Gastrocnemius medialis (tissue), 4 donors: Measurements from ENCODE around the gene BCAS2.

ENCODE experiments used
- POLR2A ChIP-seq, 2 donors: fragments of 450-650 bp; IDR thresholded peaks; one replicate each; pipeline ENCODE4 v1.6.1; 2017; ENCODE audit warnings: antibody characterized with exemption in 2 of 2, mild to moderate bottlenecking in 2 of 2, moderate library complexity in 2 of 2
- TF ChIP-seq, protein P1 (sequence below), 5 experiments: fragments of 450-650 bp in 3 of 5; fragments of 200-600 bp in 2 of 5; sonication (generic) in 2 of 5; IDR thresholded peaks in 4 of 5; conservative IDR thresholded peaks in 1 of 5; 1 replicate in 4 of 5; 2 replicates in 1 of 5; pipeline ENCODE4 v1.5.1; 2016 to 2019; ENCODE audit warnings: antibody characterized with exemption in 5 of 5, mild to moderate bottlenecking in 3 of 5, moderate library complexity in 3 of 5

DNA sequence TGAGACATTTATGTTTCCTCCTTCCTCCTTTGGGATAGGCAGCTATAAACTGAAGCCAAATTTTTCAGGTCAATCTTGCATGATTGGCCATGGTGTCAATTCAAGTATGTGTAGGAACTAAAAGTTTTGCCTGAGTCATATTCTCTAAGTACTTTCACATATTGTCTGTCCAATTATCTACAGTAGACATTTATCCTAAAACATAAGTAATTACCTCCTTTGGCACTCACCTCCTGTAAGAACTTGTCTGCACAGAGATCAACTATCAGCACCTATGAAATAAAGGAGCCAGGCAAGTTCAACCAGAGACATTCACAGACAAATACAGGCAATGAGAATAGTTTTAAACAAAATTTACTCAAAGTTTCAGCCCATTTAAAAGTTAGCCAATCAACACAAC lies 14.2 kb upstream of the BCAS2 start:
- TF ChIP-seq, protein P1, sequence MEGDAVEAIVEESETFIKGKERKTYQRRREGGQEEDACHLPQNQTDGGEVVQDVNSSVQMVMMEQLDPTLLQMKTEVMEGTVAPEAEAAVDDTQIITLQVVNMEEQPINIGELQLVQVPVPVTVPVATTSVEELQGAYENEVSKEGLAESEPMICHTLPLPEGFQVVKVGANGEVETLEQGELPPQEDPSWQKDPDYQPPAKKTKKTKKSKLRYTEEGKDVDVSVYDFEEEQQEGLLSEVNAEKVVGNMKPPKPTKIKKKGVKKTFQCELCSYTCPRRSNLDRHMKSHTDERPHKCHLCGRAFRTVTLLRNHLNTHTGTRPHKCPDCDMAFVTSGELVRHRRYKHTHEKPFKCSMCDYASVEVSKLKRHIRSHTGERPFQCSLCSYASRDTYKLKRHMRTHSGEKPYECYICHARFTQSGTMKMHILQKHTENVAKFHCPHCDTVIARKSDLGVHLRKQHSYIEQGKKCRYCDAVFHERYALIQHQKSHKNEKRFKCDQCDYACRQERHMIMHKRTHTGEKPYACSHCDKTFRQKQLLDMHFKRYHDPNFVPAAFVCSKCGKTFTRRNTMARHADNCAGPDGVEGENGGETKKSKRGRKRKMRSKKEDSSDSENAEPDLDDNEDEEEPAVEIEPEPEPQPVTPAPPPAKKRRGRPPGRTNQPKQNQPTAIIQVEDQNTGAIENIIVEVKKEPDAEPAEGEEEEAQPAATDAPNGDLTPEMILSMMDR (IDR thresholded peaks at IDR 0.05 in 4 of 5, conservative IDR thresholded peaks at IDR 0.05 in 1 of 5) = no peak
- no peak for TF ChIP-seq POLR2A (IDR thresholded peaks at IDR 0.05)
